Activated CD4-positive, alpha-beta T cell treated with anti-CD3 and anti-CD28 coated beads, Interleukin-2, Interleukin-6, amounts not matched to agents 100 ng/mL and 50 ng/mL, durations not matched to agents 16 hours and 8 hours (primary cell): ENCODE data around the gene DRD2.

Experiments used
- DNase-seq: peaks from one replicate; pipeline ENCODE4 v3.0.0-alpha.2; 2020

DRD2 gene

DNA sequence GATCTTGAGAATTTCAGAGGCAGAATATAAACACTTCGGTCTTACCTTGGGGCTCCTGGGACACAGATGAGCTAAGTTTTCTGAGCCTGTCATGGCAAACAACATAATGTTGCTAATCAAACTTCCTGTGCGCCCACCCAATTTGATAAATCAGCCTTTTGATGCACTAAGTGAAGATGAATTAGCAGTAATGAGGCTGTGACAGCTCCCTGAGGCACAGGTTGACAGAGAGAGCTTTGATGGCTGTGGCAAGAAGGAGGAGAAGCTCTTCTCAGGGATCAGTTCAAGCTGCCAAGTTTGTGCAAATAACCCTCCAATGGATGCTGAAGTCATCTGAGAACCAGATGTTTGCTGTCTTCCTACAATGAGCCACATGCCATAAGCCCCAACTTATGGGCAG is 34.4 kb downstream of the DRD2 start:
- DNase-seq, result no peak

DNA sequence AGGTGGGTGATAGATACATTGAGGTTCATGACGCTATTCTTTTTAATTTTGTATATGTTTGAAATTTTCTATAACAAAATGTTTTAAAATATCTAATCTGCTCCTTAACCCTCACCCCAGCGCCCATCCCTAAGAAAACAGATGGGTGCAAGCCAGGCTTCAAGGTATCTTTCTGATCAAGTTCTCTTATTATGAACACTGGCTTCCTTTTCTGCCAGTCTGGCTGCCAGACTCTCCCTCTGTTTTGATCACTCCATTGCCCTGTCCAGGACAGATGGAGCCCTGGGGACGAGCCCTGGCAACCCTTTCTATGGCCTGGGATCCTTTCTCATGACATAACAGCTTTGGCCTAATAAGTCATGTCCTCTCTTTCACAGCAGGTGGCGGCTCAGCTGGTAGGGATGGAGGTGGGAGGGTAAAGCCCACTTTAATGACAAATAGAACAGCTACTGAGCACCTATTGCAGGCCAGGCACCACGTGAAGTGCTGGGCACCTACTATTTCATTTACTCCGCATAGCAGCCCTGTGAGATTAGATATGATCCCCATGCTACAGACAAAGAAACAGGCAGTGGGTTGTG is 38.4 kb downstream of the DRD2 start:
- no peak for DNase-seq

DNA sequence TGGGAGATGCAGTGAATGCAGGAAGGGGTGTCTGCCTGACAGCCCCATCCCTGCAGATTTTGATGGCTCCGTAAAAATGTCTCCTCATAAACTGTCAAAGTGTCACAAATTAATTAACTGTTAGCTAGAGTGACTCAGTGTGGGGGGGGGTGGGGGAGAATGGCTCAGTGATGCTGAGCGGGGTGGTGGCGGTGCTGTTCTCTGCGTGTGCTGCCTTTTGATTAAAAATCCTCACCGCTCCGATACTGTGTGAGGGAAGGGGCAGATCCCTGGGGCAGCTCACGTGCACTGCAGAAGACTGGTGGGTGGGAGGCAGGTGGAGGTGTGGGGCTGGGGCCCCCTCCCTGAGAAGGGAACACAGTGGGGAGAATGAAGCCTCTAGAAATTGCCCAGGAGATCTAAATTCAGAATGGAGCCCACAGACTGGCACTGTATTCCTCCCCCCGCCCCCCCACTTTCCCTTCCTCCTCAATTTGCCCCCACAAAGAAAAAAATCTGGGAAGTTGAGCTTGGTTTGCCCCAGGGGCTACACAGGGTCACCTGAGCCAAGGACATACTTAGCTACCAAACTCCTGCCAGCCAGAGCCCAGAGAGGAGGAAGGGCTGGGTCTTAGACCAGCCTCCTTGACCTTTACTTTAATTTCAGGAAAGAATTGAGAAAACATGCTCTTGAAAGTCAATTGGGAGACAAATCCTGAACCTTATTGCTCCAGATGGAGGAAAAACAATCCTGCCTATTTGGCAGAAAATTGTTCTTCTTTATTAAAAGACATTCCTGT is 39.8 kb downstream of the DRD2 start:
- no peak for DNase-seq

DNA sequence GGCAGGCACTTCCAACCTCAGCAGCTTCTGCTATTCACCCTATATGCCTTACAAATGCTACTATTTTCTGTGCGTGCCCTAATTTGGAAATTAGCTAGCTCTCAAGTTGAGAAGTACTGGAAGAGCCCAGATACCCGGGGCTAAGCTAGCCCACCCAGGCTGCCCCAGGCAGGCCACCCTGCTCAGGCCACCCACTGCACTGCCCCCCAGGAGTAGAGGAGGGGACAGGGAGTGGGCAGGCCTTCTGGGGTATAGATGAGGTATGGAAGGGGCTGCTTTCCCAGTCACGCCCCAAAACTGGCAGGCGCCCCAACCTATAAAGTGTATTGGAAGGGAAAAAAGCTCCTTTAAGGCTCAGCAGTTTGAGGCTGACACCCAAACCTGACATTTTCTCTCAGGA is 43.5 kb downstream of the DRD2 start:
- no peak for DNase-seq

DNA sequence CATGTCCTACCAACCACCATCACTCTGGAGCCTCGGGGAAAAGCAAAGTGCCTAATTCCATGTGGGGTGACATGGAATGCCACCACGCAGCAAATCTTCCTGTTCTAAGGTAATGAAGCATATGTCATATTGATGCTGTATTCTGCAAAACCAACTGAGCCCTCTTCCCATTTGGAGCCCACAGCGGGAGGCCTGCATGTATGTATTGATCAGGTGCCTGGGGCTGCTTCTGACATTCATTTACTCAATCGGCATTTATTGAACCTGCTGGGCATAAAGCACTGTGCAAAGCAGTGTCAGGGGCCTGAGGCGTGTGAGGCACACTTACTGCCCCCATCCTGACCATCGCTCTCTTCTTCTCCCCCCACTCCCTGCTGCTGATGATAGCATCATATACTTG is 48.5 kb downstream of the DRD2 start:
- no peak for DNase-seq

DNA sequence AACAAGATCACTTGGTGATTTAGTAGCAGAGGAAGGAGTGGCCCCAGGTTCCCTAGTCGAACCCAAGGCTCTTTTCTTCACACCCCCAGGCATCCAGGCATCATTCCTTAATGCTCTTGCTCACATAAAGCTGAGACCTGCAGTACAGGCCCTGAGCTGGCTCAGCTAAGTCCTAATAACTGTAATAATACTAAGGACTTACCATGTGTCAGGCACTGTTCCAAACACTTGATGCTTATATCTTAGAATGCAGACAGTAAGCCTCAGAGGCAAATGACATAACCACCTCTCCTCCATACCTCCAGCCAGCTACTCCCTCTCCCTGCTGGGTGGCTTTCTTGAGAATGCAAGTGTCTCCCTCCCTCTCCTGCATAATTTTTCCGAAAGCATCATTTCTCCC is 54.4 kb downstream of the DRD2 start:
- DNase-seq, result no peak

DNA sequence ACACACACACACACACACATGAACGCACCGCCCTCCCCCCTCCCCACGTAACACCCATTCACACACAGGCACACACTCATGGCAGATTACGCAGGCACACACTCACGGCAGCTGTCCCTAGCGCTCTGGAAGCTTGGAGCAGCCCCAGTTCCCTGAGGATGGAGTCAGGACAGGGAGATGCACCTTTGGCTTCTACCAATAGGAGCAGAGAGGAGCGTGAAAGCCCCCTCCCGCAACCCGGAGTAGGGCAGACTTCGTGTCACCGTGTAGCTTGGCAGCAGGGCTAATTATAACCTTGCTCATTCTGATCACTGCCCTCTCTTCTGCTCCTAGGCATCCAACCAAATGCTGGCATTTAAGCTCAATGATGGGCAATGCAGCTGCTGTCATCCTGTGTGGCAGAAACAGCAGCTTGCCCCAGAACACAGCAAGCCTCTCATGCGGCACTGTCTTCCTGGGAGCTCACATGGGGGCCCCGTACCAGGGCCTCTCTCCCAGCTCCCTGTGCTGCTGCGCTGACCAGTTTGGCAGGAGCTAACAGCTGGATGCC is 55.7 kb downstream of the DRD2 start:
- no peak for DNase-seq

DNA sequence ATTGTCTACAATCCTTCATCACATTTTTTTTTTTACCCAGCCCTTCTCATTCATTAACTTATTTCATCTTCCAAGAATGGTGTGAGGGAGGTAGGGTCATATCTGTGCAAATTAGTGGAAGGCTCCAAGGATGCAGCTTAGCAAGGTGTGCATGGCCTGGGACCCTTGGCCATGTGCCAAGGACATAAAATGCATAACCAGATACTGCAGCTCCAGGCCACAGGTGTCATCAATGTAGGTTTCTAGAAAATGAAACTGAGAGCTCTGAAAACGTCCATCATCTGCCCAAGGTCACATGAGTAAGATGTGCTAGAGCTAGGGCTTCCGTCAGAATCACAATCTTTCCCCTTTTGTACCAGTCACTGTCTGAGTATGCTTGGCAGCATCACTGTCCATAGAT is 57.8 kb downstream of the DRD2 start:
- DNase-seq, result peak; percentile 11

DNA sequence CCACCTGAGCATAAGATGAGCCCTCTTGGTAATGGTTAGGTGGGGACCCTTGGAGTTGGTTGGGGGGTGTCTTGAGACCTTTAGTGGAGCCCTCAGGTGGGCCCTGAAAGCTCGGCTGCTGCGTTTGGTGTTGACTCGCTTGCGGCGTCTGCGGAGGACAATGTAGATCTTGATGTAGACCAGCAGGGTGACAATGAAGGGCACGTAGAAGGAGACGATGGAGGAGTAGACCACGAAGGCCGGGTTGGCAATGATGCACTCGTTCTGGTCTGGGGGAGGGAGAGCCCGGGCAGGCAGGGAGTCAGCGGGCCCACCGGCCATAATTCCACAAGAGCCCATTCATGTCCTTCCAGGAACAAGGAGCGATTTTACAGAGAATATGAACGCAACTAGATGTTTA is 59.9 kb downstream of the DRD2 start:
- no peak for DNase-seq

DNA sequence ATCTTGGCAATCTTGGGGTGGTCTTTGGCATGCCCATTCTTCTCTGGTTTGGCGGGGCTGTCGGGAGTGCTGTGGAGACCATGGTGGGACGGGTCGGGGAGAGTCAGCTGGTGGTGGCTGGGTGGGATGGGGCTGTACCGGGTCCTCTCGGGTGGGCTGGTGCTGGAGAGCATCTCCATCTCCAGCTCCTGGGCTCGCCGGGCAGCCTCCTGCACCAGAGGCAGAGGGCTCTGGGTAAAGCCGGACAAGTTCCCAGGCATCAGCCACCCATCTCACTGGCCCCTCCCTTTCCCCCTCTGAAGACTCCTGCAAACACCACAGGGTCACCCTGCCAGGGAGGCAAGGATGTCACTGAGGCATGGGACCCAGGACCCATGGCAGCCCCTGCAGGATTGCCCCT is 62.5 kb downstream of the DRD2 start:
- no peak for DNase-seq

DNA sequence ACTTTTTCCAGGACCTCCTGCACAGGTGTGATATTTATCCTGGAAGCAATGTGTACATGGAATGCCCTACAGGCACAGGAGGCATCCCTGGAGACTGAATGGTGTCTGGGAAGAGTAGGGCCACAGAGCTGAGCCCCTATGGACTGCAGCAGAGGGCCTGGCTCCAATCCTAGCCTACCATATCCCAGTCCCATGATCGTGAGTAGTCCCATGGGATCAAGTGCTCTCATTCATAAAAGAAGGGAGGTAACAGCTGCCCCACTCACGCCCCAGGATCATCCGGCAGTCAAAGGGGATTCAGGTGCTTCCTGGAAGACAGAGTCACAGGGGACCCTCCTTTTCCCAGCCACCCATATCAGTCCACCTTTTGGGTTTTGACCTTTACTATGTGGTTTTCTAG is 63.7 kb downstream of the DRD2 start:
- DNase-seq, result no peak

DNA sequence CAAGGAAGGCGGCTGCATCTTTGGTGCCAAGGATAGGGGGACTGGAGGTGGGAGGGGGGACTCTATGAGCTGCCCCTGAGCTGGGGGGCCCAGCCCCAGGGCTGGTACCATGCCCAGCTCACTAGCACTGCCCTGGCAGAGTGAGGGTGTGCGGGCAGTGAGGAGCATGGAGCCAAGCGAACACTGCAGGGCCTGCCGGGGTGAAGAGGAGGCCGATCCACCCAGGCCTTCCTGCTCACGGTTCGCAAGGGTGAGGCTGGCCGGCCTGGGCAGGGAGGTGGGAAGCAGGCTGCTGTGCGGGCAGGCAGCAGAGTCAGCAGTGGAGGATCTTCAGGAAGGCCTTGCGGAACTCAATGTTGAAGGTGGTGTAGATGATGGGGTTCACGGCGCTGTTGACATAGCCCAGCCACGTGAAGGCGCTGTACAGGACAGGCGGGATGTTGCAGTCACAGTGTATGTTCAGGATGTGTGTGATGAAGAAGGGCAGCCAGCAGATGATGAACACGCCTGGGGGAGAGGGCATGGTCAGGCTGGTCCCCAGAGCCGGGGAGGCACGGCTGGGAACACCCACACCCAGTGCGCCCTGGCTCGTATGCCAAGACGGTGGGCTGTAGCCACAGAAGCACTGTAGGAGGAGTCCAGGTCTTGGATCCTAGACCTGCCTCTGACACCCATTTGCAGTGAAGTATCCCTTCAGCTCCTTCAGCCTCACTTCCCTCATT is 64.6 kb downstream of the DRD2 start:
- no peak for DNase-seq

DNA sequence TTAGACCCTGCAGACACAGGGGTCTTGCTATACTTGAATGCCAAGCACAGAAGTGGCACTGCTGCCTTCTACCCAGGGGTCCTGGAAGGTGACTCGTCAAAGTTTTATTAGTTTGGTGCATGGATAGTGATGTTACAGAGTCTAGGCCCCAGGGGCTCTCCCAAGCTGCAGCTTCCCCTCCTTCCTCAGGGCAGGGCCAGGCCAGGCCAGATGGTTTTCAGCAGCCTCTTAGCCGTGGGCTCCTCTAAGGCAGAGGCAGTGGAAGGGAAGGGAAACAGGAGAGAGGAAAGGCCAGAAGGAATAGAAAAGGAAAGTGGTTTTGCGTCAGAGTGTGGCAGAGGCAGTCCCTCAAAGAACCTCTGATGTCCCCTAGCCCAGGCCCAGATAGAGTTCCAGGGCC is 65.7 kb downstream of the DRD2 start:
- no peak for DNase-seq

DNA sequence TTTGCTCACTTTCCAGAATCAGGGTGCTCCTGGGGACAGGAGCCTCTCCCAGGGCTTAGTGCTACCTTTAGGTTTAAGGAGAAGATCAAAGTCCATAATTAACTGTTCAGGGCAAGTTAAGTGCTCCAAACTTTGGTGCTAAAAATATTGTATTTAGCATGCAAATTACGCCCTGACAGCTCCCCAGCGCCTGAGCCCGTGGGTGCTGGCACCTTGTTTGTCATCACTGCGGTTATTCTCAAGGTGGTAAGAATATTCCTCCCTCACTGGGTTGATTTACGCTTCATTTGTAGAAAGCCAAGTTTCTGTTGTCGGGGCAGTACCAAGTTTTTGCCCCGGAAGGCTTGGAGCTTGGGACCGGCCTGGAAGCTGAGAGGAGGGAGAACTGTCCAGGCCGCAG is 66.3 kb downstream of the DRD2 start:
- DNase-seq, result no peak

DNA sequence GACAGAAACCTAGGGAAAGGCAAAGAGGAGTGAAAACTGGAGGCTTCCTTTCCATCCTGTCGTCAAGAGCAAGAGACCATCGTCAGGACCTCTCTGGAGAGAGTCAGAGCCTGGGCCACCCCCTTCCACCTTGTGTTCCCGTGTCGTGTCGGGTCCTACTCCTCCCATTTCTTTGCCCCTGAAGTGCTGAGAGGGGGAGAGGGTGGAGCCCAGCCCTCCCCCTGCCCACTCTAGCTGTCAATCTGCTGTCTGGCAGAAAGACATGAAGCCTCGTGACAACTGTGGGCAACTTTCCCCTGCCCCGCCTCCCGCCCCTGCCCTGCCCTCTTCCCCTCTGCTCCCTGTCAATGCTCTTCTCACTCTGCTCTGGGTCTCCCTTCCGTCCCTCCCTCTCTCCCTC is 67.0 kb downstream of the DRD2 start:
- no peak for DNase-seq

DNA sequence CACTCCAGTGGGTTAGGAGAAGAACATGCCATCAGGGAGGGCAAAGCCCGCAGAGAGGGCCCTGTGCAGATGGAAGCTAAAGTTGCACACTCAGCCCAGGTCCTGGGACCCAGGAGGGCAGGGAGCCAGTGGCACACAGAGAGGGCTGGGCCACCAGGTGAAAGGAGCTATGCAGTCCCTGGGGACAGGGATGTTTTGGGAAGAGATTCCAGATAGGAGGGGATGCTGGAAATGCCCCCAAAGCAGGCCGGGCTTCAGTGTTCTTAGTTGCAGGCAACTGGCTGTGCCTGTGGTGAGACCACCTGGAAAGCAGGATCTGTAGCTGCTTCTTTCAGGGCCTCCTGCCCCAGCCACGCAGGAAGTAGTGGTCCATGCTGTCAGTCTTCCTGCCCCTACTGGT is 68.0 kb downstream of the DRD2 start:
- DNase-seq, result no peak

DNA sequence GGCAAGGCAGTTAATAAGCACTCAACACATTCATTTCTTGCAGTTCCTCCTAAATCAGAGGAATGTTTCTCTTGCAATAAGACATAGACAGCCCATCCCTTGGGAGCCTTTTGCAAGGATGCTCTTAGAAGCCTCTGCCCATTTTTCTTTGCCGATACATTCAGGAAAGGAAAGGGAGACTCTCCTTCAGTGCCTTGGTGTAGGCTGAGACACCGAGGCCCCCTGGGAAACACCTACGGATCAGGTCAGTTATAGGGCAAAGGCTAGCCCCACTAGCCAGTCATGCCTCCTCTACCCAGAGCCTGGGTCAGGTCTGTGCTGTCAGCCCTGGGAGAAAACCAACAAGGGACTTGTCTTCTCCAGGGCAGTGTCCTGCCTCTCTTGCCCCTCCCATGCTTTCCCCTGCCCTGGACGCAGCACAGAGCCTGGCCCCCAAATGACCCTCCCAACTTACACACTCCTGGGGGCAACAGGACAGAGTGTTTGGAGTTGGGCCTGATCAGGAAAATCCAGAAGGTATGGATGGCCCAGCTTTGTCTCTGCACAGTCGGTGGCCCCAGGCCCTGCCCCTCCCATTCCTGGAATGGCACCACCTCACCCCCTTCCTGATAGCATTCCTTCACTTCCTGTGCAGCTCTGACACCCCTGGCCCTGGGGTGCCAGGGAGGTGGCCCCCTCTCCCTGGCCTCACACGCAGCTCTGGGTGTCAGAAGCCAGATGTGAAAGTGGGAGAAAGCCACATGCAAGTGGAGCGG is 69.3 kb downstream of the DRD2 start:
- no peak for DNase-seq

DNA sequence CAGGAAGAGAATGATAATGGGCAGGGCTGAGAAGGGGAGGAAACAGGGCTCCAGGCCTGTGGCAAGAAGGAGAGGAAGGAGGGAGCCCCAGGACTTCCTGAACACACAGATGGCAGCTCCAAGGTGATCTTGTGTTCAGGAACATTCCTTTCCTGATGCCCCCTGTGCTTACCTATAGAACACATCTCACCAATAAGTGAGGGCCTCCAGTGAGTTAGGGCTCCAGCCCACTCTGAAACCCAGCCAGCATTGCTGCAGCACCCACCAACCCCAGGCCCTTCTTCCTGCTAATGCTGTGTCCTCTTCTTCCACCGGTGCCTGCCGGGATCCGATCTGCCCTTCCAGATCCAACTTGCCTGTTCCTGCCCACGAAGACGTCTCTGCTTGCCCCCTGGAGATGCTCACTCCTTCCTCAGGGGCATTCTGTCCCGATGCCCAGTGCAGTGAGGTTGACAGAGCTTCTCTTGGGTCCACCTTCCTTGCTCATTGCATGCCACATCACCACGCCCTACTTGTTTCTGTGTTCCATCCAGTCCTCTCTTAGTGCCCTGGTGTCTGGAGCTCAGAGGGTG is 70.3 kb downstream of the DRD2 start:
- no peak for DNase-seq

DNA sequence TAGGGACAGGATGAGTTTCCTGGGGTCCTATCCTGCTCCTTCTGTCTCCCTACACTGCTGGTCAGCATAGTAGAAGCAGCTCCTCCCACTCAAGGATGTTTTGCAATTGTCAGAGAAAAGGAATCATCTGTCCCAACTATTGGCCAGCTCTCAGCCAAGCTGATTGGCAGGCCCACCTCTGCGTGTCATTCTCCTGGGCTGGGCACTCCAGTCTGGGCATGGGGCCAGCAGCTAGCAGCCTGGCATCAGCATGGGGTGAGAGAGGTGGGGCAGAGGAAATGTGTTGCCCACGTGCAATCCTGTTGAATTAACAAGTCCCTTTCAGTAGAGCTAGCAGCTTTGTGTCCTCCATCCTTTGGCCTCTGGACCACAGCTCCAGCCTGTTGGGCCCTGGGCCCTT is 73.5 kb downstream of the DRD2 start:
- no peak for DNase-seq

DNA sequence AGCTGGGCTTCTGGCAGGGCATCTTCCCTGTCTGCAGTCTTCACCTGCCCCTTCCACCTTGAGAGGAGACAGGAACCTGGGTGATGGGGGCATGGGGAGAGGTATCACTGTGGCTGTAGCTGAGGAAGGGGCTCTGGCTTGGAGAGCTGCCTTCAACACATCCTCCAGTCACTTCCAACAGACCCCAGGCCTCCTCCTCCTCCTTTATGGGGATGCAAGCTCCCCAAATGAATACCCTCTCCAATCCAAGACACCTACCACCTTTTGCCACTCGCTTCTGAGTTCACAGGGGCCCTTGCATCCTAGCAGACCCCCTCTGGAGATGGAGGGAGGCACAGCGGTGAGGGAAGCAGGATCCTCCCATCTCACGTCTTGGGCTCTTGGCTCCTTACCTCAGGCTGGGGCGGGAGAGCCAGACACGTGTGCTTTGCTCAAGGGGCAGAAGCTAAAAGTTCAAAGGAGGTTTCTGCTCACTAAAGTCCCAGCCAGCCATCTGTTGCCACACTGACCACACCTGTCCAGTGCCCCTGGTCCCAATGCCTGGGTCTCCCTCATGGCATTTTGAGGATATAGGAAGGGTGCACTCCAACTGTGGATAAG is 74.5 kb downstream of the DRD2 start:
- DNase-seq, result no peak

DNA sequence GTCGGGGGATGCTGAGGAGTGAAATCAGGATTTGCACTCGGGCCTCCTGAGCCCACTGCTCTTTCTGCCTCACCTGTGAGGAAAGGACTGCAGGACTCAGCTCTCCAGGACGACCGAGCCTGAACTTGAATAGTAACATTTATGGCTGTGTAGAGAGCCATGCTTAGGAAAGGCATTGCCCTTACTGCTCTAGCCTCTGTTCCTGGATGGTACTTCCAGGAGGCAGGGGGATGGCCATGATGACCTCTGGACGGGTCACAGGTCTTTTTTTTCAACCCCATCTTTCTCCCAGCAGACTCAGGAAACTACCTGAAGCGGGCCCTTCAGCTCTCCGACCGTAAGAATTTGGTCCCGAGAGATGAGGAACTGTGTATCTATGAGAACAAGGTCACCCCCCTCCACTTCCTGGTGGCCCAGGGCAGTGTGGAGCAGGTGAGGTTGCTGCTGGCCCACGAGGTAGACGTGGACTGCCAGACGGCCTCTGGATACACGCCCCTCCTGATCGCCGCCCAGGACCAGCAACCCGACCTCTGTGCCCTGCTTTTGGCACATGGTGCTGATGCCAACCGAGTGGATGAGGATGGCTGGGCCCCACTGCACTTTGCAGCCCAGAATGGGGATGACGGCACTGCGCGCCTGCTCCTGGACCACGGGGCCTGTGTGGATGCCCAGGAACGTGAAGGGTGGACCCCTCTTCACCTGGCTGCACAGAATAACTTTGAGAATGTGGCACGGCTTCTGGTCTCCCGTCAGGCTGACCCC is 76.3 kb downstream of the DRD2 start:
- DNase-seq, result no peak

DNA sequence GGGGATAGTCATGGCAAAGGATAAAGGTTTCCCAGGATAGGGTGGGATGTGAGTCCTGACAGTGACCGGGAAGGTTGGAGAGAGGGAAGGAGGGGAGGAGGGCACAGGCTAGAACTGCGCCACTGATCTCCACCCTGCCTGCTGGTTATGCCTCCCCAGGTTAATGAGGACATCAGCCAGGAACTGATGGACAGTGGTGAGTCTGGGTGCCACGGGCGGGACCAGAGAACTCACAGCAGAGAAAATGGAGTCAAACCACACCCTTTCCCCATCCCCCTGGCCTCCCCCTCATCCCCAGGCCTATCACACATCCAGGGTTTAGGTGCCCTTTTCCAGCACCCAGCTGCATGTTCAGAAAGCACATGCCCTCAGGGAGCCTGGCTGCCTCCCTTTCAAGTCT is 77.4 kb downstream of the DRD2 start:
- no peak for DNase-seq
